ENCODE results near the gene ZNF385C. TPM values are rescaled to one million over a fixed set of nuclear protein-coding genes. Genes with fewer than 3 reads are reported as not detected.

Gene ZNF385C
- total RNA-seq, 1 experiment from 2014 or later = 2.8 TPM

DNA sequence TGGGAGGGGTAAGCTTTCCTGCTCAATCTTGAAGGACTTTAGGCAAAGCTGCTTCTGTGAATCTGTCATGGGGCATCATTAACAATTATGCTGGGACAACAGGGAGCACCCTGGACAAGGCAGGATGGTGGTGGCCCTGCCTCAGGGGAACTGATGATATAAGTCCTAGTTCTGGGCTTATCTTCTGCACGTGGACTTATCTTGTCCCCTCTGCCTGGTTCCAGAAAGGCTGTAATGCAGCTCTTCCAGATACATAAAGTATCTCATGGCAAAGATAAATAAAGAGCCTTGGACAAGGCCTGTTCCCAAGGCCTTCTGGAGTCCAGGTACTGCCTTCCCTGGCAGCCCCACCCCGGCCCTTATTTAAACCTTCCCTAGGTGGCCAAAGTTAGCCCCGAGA lies 6.0 kb upstream of the ZNF385C start:
- Histone ChIP-seq H2AFZ (ENCODE audit: low read length) (no peak overlapping the region), H3K23me2 (ENCODE audit: insufficient read length, low read depth, low read length, poor library complexity, severe bottlenecking) (no peaks in the 10 kb centered on the region), H4K8ac (replicated peaks; ENCODE audit: insufficient read length, low read depth, low read length) (no peak overlapping the region), H3K27me3 (ENCODE audit: insufficient read depth, low read length) (no peaks in the 10 kb centered on the region), H3K27ac (ENCODE audit: insufficient read length, low read depth, low read length) (no peak overlapping the region), H2BK120ac (ENCODE audit: low read depth, low read length, poor library complexity, severe bottlenecking) (no peak overlapping the region), H3T11ph (ENCODE audit: low read length) (no peak overlapping the region), H4K20me1 (ENCODE audit: control insufficient read depth, insufficient read depth, insufficient read length) (no peaks in the 10 kb centered on the region), H4K91ac (ENCODE audit: insufficient read length, low read depth, low read length) (no peak overlapping the region), H3K23ac (ENCODE audit: insufficient read length, low read depth, low read length) (no peak overlapping the region), H3K9me3 (ENCODE audit: control insufficient read depth, low read depth, low read length) (no peaks in the 10 kb centered on the region), H2BK12ac (ENCODE audit: insufficient read length, low read depth, low read length) (no peak overlapping the region), H3K18ac (ENCODE audit: insufficient read length, low read depth, low read length) (no peak overlapping the region), H3K4me2 (ENCODE audit: insufficient read depth, insufficient read length, low read length) (no peak overlapping the region), H2AK5ac (ENCODE audit: insufficient read length, low read length) (no peak overlapping the region), H3K79me1 (ENCODE audit: insufficient read depth, low read depth, low read length, poor library complexity, severe bottlenecking) (no peaks in the 10 kb centered on the region), H3K4ac (ENCODE audit: low read depth, low read length) (no peak overlapping the region), H3K14ac (ENCODE audit: insufficient read depth, low read length) (no peak overlapping the region), H2BK20ac (ENCODE audit: low read depth, low read length, poor library complexity, severe bottlenecking) (no peak overlapping the region), H3K79me2 (ENCODE audit: insufficient read depth, low read length) (no peaks in the 10 kb centered on the region), H2BK15ac (ENCODE audit: low read depth, low read length) (no peak overlapping the region), H3K4me1 (ENCODE audit: insufficient read depth, low read length) (peaks cover 4% of the 10 kb centered on the region; the same call in 1 of the 2 replicates), H2BK5ac (ENCODE audit: insufficient read length, low read length) (no peak overlapping the region), H4K5ac (ENCODE audit: insufficient read length, low read depth, low read length) (no peak overlapping the region), H3K9ac (ENCODE audit: extremely low read depth, insufficient read length, low read length) (no peak overlapping the region), H3K56ac (ENCODE audit: insufficient read length, low read depth, low read length) (no peak overlapping the region)
- no peaks in the 10 kb centered on the region for H3K36me3 Mint-ChIP-seq (ENCODE audit: insufficient read depth in 1 of 3, low read depth in 3 of 3)
- DNase-seq = no peak
- H3K9me3 Mint-ChIP-seq = no peaks in the 10 kb centered on the region
- peaks cover 11% of the 10 kb centered on the region for H3K27me3 Mint-ChIP-seq (ENCODE audit: low read depth)
- TF ChIP-seq, protein P1, sequence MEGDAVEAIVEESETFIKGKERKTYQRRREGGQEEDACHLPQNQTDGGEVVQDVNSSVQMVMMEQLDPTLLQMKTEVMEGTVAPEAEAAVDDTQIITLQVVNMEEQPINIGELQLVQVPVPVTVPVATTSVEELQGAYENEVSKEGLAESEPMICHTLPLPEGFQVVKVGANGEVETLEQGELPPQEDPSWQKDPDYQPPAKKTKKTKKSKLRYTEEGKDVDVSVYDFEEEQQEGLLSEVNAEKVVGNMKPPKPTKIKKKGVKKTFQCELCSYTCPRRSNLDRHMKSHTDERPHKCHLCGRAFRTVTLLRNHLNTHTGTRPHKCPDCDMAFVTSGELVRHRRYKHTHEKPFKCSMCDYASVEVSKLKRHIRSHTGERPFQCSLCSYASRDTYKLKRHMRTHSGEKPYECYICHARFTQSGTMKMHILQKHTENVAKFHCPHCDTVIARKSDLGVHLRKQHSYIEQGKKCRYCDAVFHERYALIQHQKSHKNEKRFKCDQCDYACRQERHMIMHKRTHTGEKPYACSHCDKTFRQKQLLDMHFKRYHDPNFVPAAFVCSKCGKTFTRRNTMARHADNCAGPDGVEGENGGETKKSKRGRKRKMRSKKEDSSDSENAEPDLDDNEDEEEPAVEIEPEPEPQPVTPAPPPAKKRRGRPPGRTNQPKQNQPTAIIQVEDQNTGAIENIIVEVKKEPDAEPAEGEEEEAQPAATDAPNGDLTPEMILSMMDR (conservative IDR thresholded peaks at IDR 0.05) = no peak
- no peak overlapping the region for H3K4me3 Mint-ChIP-seq
- H3K4me1 Mint-ChIP-seq = peaks cover 23 to 26% of the 10 kb centered on the region in 2 experiments
- no peak overlapping the region for H3K27ac Mint-ChIP-seq
- WGBS (ENCODE audit: extremely low coverage, insufficient read length, low lambda C conversion rate) = no CpG with 5 or more reads among the region's 3 CpGs

All from H9 (cell line).